Activated CD8-positive, alpha-beta memory T cell treated with anti-CD3 and anti-CD28 coated beads for 4 hours (primary cell): ENCODE results near the gene P2RX2.

ENCODE experiments used
- DNase-seq, 2 donors: peaks; one replicate each; pipeline ENCODE4 v3.0.0-alpha.2; 2020; ENCODE audit warnings: low read depth in 2 of 2

The P2RX2 gene

GRCh38 chr12:132662901-132663755 is 44.6 kb downstream of the P2RX2 start:
- no peak for DNase-seq

GRCh38 chr12:132664206-132665148 is 45.9 kb downstream of the P2RX2 start:
- DNase-seq: no peak

- no peak for DNase-seq
Measured at GRCh38 chr12:132665149-132665491, 46.5 kb downstream of the P2RX2 start.

GRCh38 chr12:132665794-132666193 is 47.2 kb downstream of the P2RX2 start:
- no peak for DNase-seq

- no peak for DNase-seq
Measured at GRCh38 chr12:132668191-132669088, 49.9 kb downstream of the P2RX2 start.

GRCh38 chr12:132669166-132669879 is 50.7 kb downstream of the P2RX2 start:
- DNase-seq: no peak
